Type B pancreatic cell (in vitro differentiated cells): ENCODE results near the gene PCSK6. TPM values are rescaled to one million over a fixed set of nuclear protein-coding genes. Genes with fewer than 3 reads are reported as not detected.

Experiments used
- DNase-seq: peaks from one replicate; pipeline ENCODE4 v3.0.0; 2021; ENCODE audit warnings: mixed read lengths; ENCODE audit not compliant: unreplicated experiment; ENCODE audit errors: extremely low spot score
- H3K27ac Mint-ChIP-seq: 2 replicates; pipeline ENCODE4 v1.8.0; 2021; ENCODE audit warnings: mild to moderate bottlenecking, mixed read lengths
- H3K27me3 Mint-ChIP-seq: 2 replicates; pipeline ENCODE4 v1.8.0; 2021; ENCODE audit warnings: mixed read lengths
- H3K36me3 Mint-ChIP-seq: 2 replicates; pipeline ENCODE4 v1.8.0; 2021; ENCODE audit warnings: mixed read lengths
- H3K4me1 Mint-ChIP-seq: one replicate; pipeline ENCODE4 v1.8.0; 2021; ENCODE audit warnings: mixed read lengths; ENCODE audit not compliant: unreplicated experiment
- H3K4me3 Mint-ChIP-seq: 2 replicates; pipeline ENCODE4 v1.8.0; 2021; ENCODE audit warnings: mild to moderate bottlenecking, mixed read lengths
- H3K9me3 Mint-ChIP-seq: 2 replicates; pipeline ENCODE4 v1.8.0; 2021; ENCODE audit warnings: mixed read lengths
- total RNA-seq: library from RNA; stranded (reverse); gene quantifications from 2 replicates; pipeline ENCODE4 v1.2.1, GENCODE V29; 2021; ENCODE audit warnings: low replicate concordance
- TF ChIP-seq, protein P1 (sequence below): fragments of 200-600 bp; sonication (generic); conservative IDR thresholded peaks from 2 replicates; pipeline ENCODE4 v1.5.0; 2021; ENCODE audit warnings: antibody characterized with exemption, mild to moderate bottlenecking

PCSK6 gene
- total RNA-seq, 1 donor from 2014 or later, result 5.4 TPM

DNA sequence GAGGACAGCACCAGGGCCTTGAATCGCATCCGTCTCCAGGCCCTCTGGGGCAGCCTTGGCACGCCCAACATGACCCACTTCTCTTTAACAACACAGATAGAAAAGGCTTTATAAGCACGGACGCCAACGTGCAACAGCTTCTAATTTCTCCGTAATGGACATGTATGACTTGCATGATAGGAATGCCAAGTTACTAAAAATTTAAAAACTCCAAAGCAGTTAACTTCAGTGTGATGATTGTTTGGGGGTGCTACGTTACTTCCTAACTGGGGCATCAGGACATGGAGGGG is 163.5 kb downstream of the PCSK6 start:
- Mint-ChIP-seq H3K4me1 (no peaks in the 10 kb centered on the region), H3K9me3 (no peaks in the 10 kb centered on the region), H3K27me3 (peaks cover 30% of the 10 kb centered on the region), H3K36me3 (no peaks in the 10 kb centered on the region), H3K4me3 (no peak overlapping the region), H3K27ac (no peak overlapping the region)
- no peak for DNase-seq
- TF ChIP-seq, protein P1, sequence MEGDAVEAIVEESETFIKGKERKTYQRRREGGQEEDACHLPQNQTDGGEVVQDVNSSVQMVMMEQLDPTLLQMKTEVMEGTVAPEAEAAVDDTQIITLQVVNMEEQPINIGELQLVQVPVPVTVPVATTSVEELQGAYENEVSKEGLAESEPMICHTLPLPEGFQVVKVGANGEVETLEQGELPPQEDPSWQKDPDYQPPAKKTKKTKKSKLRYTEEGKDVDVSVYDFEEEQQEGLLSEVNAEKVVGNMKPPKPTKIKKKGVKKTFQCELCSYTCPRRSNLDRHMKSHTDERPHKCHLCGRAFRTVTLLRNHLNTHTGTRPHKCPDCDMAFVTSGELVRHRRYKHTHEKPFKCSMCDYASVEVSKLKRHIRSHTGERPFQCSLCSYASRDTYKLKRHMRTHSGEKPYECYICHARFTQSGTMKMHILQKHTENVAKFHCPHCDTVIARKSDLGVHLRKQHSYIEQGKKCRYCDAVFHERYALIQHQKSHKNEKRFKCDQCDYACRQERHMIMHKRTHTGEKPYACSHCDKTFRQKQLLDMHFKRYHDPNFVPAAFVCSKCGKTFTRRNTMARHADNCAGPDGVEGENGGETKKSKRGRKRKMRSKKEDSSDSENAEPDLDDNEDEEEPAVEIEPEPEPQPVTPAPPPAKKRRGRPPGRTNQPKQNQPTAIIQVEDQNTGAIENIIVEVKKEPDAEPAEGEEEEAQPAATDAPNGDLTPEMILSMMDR, result no peak

DNA sequence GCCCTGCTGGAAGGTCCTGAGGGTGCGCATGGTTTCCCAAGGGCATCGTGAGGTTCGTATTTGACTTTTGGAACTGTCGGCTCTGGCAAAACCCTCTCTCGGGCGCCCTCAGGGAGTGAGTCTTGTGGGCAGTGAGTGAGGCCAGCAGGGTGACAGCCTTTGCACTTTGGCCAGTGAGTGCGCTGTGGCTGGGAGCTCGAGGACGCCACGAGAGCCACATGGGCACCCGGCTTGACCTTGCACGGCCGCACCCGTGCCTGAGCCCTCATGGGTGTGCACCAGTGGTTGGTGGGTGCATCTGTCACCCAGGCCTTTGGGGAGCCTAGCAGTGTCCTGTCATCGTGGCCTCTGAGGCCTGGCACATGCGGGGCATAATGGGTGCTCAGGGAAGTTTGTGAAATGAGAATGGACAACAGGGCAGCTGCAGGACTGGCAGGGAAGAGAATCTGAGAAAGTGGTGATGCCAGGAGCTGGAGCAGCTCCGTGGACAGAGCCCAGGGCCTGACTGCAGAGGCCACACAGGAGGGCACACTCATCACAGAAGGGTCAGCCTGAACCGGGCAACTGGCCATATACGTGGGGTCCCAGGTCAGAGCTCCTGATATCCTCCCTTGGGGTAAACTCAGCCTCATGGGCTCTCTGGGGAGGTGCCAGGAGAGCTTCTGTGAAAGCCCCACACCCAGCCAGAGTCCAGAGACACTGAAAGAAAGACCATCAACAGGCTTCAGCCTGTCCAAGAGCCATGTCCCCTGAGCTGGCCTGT is 164.1 kb downstream of the PCSK6 start:
- TF ChIP-seq, protein P1, result no peak
- Mint-ChIP-seq H3K27me3 (peaks cover 30% of the 10 kb centered on the region), H3K9me3 (no peaks in the 10 kb centered on the region), H3K36me3 (no peaks in the 10 kb centered on the region), H3K4me3 (no peak overlapping the region), H3K27ac (no peak overlapping the region), H3K4me1 (no peaks in the 10 kb centered on the region)
- no peak for DNase-seq

DNA sequence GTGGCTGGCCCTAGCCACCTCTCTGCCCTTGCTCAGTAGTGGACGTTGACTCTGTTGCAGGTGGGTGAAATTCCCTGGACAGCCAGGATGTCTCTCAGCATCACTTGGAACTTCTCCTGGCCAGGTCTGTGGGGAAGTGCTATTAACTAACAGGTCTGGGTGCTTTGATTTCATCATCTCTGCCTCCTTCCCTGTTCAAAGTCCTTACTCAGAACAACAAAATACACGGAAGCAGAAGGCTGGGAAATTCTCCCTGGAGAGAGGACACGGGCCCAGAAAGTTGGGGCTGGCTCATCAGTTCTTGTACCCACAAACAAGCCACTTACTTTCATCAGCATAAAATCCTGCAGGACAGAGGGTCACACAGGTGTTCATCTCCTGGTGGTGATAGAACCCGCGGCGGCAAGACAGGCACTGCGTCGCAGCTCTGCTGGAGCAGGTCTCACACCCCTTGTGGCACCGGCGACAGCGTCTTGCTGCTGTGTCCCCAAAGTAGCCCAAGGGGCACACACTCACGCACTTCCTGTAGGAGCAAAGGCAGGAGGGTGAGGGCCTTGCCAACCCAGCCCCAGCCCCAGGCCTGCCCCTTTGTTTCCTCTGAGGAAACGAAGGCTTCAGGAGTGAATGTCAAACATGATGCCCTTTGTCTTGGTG is 164.9 kb downstream of the PCSK6 start:
- H3K9me3 Mint-ChIP-seq, result no peaks in the 10 kb centered on the region
- TF ChIP-seq, protein P1, result no peak

DNA sequence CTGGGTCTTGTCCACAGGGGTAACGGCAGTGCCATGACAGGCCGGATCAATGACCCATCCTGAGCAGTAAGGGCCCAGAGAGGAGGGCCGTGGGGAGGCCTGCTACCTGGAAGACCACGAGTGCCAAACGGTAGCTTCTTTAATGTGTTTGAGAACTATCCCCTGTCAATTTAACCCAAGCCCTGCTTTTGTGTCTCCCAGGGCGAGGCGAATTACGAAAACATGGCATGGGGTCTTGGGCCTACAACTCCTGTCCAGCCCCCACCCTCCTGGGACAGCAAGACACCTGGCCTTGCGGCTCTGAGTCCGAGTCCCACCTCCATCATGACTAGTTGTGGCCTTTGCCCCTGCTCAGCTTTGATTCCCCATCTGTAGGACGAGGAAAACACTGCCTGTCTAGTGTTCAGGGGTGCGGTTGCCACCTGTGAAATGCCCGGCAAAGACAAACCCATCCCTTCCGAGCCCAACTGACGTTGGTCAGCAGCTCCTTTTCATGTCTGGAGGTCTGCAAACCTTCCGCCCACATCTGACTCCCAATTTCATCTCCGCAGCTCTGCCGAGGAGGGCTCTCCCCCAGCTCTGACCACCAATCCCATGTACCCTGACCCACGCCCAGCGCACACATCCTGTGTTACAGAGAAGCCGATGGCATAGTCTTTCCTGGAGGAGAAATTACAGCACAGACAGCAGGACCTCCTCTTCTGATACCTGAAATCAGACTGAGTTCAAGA is 165.5 kb downstream of the PCSK6 start:
- Mint-ChIP-seq H3K36me3 (no peaks in the 10 kb centered on the region), H3K4me1 (peaks cover 2% of the 10 kb centered on the region), H3K4me3 (no peak overlapping the region), H3K9me3 (no peaks in the 10 kb centered on the region), H3K27ac (no peak overlapping the region), H3K27me3 (peaks cover 29% of the 10 kb centered on the region)
- TF ChIP-seq, protein P1, result no peak
- no peak for DNase-seq

More for the DNA sequence above, 164.9 kb downstream of the PCSK6 start:
- Mint-ChIP-seq H3K27ac (no peak overlapping the region), H3K4me3 (no peak overlapping the region), H3K4me1 (no peaks in the 10 kb centered on the region), H3K27me3 (peaks cover 27% of the 10 kb centered on the region), H3K36me3 (no peaks in the 10 kb centered on the region)
- no peak for DNase-seq

DNA sequence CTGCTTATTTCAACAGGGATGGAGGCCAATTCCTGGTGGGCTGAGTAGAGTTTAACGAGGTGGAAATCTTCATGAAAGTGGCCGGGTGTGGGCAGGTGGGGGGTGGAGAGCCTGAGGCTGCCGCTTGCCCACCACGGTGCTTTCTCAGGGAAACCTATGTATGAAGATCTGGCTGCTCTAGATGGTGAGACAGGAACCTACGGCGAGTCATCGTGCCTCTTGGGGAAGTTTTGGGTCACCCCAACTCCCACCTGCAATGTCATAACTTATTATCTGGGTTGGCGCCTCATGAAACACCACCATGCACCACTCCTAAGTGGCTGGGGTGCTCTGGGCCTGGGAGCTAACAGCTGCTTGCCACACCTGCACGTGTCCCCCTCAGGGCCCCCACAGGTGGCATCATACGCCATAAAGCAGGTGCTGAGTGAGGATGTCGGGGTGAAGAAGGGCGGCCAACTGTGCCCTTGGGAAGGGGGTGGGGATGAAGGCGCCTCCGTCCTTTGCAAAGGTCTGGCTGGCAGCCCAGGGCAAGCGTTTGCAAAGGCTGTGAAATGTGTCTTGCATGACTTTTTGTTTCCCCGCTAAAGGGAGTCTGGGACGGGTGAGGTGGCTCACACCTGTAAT is 166.5 kb downstream of the PCSK6 start:
- H3K27me3 Mint-ChIP-seq, result peaks cover 25% of the 10 kb centered on the region
- TF ChIP-seq, protein P1, result no peak
- no peak for DNase-seq
- no peaks in the 10 kb centered on the region for H3K9me3 Mint-ChIP-seq
- H3K4me3 Mint-ChIP-seq, result no peak overlapping the region
- H3K36me3 Mint-ChIP-seq, result no peaks in the 10 kb centered on the region
- peaks cover 5% of the 10 kb centered on the region for H3K4me1 Mint-ChIP-seq
- H3K27ac Mint-ChIP-seq, result no peak overlapping the region
